Myocyte (in vitro differentiated cells): Measurements from ENCODE around the gene IQSEC1. TPM values are rescaled to one million over a fixed set of nuclear protein-coding genes. Genes with fewer than 3 reads are reported as not detected.

ENCODE experiments used
- DNase-seq: peaks from one replicate; pipeline ENCODE4 v3.0.0-alpha.2; 2012; ENCODE audit warnings: low read depth
- total RNA-seq: library from RNA; depleted of rRNA; stranded (reverse); fragments of >200 nt; gene quantifications from 2 replicates; pipeline ENCODE4 v1.2.3, GENCODE V29; 2014

IQSEC1 gene
- total RNA-seq, 1 donor from 2014 or later: 15.6 TPM

- DNase-seq: peak; percentile 84
Observed at GRCh38 chr3:12970684-12971083, 102.5 kb downstream of the IQSEC1 start.

- DNase-seq: peak; percentile 96
Observed at GRCh38 chr3:12969486-12969885, 103.7 kb downstream of the IQSEC1 start.

GRCh38 chr3:12968541-12968940 is 104.7 kb downstream of the IQSEC1 start:
- no peak for DNase-seq

GRCh38 chr3:12967606-12968351 is 105.5 kb downstream of the IQSEC1 start:
- DNase-seq: peak; percentile 84

GRCh38 chr3:12966847-12967605 is 106.2 kb downstream of the IQSEC1 start:
- DNase-seq: no peak

GRCh38 chr3:12965999-12966846 is 107.0 kb downstream of the IQSEC1 start:
- peak; percentile 24 for DNase-seq

- DNase-seq: peak; percentile 23
Observed at GRCh38 chr3:12964711-12965612, 108.3 kb downstream of the IQSEC1 start.

GRCh38 chr3:12963922-12964701 is 109.1 kb downstream of the IQSEC1 start:
- peak; percentile 16 for DNase-seq

- DNase-seq: no peak
Observed at GRCh38 chr3:12963231-12963896, 109.9 kb downstream of the IQSEC1 start.

- DNase-seq: no peak
Observed at GRCh38 chr3:12962292-12962691, 110.9 kb downstream of the IQSEC1 start.

- DNase-seq: no peak
Observed at GRCh38 chr3:12961697-12962036, 111.6 kb downstream of the IQSEC1 start.

GRCh38 chr3:12961007-12961696 is 112.1 kb downstream of the IQSEC1 start:
- DNase-seq: peak; percentile 31

- DNase-seq: no peak
Observed at GRCh38 chr3:12960497-12960896, 112.7 kb downstream of the IQSEC1 start.

- DNase-seq: no peak
Observed at GRCh38 chr3:12959838-12960378, 113.3 kb downstream of the IQSEC1 start.

- no peak for DNase-seq
Observed at GRCh38 chr3:12959410-12959809, 113.8 kb downstream of the IQSEC1 start.

- no peak for DNase-seq
Observed at GRCh38 chr3:12957824-12958792, 115.1 kb downstream of the IQSEC1 start.

- no peak for DNase-seq
Observed at GRCh38 chr3:12957339-12957738, 115.9 kb downstream of the IQSEC1 start.
